ENCODE data around the gene DNAJC7.

DNAJC7 gene

DNA sequence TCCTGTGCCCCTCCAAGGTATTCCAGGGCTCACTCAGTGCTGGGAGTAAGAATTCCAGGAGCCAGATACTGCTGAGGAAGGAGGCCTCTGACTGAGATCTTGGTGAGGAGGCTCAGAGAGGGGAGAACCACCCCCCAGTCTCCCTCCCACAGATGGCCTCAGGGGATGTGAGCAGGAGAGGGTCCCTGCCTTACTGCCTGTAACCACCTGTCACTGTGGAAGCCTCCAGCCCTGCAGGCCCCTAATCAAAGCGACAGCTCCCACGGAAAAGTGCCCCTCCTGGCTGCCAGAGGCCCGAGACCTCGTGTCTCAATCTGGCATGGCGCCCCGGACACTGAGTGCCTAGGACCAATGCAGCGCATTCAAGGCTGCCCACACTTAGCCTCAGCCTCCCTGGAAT, 40.8 kb upstream of the DNAJC7 start:
- TF ChIP-seq, protein P1, sequence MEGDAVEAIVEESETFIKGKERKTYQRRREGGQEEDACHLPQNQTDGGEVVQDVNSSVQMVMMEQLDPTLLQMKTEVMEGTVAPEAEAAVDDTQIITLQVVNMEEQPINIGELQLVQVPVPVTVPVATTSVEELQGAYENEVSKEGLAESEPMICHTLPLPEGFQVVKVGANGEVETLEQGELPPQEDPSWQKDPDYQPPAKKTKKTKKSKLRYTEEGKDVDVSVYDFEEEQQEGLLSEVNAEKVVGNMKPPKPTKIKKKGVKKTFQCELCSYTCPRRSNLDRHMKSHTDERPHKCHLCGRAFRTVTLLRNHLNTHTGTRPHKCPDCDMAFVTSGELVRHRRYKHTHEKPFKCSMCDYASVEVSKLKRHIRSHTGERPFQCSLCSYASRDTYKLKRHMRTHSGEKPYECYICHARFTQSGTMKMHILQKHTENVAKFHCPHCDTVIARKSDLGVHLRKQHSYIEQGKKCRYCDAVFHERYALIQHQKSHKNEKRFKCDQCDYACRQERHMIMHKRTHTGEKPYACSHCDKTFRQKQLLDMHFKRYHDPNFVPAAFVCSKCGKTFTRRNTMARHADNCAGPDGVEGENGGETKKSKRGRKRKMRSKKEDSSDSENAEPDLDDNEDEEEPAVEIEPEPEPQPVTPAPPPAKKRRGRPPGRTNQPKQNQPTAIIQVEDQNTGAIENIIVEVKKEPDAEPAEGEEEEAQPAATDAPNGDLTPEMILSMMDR (IDR thresholded peaks at IDR 0.05; ENCODE audit: borderline replicate concordance, control extremely low read depth, extremely low read depth, insufficient read depth, missing control alignments), result no peak
- in situ Hi-C loops (cut with MboI; ENCODE audit: low sequenced_read_pairs, unreplicated experiment), result no loop called here
- DNase-seq (ENCODE audit: low spot score), result no peak

- TF ChIP-seq, protein P1 (IDR thresholded peaks at IDR 0.05; ENCODE audit: borderline replicate concordance, control extremely low read depth, extremely low read depth, insufficient read depth, missing control alignments), result no peak
- DNase-seq (ENCODE audit: low spot score), result no peak
- in situ Hi-C loops (cut with MboI; ENCODE audit: low sequenced_read_pairs, unreplicated experiment), result no loop called here
These were observed 39.4 kb upstream of the DNAJC7 start for GRCh38 chr17:42056635-42057034.

DNA sequence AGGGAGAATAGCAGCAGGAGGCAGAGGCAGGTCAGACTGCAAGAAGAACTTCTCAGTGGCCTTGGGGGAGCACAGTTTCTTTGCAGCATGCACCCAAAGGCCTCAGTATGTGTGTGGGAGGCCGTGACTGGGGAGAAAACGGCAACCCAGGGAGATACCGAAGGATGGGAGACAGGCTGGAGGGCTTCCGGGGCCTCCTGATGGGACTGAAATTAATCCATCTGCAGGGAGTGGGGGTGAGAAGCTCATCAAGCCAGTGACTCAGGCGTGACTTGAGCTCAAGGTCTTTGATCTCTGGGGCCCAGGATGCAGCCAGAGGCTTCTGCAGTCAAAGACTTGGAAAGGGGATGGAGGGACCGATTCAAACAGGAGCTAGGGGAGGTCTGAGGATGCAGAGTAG, 38.3 kb upstream of the DNAJC7 start:
- no peak for DNase-seq (ENCODE audit: low spot score)
- TF ChIP-seq, protein P1 (IDR thresholded peaks at IDR 0.05; ENCODE audit: borderline replicate concordance, control extremely low read depth, extremely low read depth, insufficient read depth, missing control alignments), result no peak
- in situ Hi-C loops (cut with MboI; ENCODE audit: low sequenced_read_pairs, unreplicated experiment), result no loop called here

GRCh38 chr17:42055027-42055426, 37.8 kb upstream of the DNAJC7 start:
- DNase-seq (ENCODE audit: low spot score), result no peak
- in situ Hi-C loops (cut with MboI; ENCODE audit: low sequenced_read_pairs, unreplicated experiment), result no loop called here
- TF ChIP-seq, protein P1 (IDR thresholded peaks at IDR 0.05; ENCODE audit: borderline replicate concordance, control extremely low read depth, extremely low read depth, insufficient read depth, missing control alignments), result no peak

- TF ChIP-seq, protein P1 (IDR thresholded peaks at IDR 0.05; ENCODE audit: borderline replicate concordance, control extremely low read depth, extremely low read depth, insufficient read depth, missing control alignments), result no peak
- in situ Hi-C loops (cut with MboI; ENCODE audit: low sequenced_read_pairs, unreplicated experiment), result no loop called here
- no peak for DNase-seq (ENCODE audit: low spot score)
These were observed 36.7 kb upstream of the DNAJC7 start for GRCh38 chr17:42053731-42054500.

DNA sequence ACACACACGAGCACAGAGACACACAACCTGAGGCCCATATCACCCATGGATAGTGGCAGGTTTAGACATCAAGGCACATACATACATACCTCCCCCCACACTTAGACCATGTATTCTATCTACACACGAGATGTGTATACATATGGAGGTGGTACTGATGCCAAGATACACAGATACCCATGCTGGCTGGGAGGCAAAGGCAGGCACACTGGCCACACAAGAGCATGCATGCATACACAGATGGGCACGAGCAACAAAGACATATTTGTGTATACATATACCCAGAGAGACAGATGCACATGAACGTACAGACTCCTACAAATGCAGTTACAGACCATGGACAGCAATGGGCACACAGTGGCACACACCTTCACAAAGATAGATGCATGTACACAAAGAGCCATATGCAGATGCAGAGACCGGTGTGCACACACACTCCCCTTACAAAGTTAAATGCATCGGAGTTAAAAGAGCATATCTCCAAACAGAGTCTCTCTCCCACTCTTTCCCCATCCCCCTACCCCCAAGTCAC, 35.2 kb upstream of the DNAJC7 start:
- no peak for DNase-seq (ENCODE audit: low spot score)
- in situ Hi-C loops (cut with MboI; ENCODE audit: low sequenced_read_pairs, unreplicated experiment), result no loop called here
- TF ChIP-seq, protein P1 (IDR thresholded peaks at IDR 0.05; ENCODE audit: borderline replicate concordance, control extremely low read depth, extremely low read depth, insufficient read depth, missing control alignments), result no peak

All from GM13976 (cell line).